ENCODE data around the gene ZNF594. TPM values are rescaled to one million over a fixed set of nuclear protein-coding genes. Genes with fewer than 3 reads are reported as not detected.
"Not testable (repeated sequence)": the region's sequence is repeated elsewhere in the genome, so short reads cannot be mapped to it uniquely, and the experiment has no call there.

ZNF594 gene
- total RNA-seq, 2 donors from 2014 or later = 3.9 to 5.5 TPM

DNA sequence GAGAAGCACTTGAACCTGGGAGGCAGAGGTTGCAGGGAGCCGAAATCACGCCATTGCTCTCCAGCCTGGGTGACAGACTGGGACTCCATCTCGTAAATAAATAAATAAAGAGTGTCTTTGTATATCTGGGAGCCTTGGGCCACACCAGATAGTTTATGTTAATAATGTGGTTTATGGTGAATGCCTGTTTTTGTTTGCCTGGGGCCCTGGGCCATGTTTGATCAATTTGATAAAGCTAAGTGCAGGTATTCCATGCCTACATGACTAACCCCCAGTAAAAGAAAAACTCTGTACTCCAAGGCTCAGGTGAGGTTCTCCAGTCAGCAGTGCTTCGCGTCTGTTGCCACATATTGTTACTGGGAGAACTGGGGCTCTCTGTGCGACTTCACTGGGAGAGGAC is 27.9 kb upstream of the ZNF594 start:
- no peaks in the 10 kb centered on the region for H3K9me3 ChIP-seq (ENCODE audit: control insufficient read depth, low read length, poor library complexity, severe bottlenecking)
- peaks cover 2% of the 10 kb centered on the region for H3K4me1 Mint-ChIP-seq
- H3K4me3 Mint-ChIP-seq = no peak overlapping the region
- no peak for ATAC-seq
- no peak overlapping the region for H3K27ac Mint-ChIP-seq
- no peaks in the 10 kb centered on the region for H3K27me3 Mint-ChIP-seq
- no peak for DNase-seq
- H3K36me3 Mint-ChIP-seq (ENCODE audit: low read depth) = peaks cover 6% of the 10 kb centered on the region

- DNase-seq = not testable (repeated sequence)
Measured at GRCh38 chr17:5217562-5217961, 25.9 kb upstream of the ZNF594 start.

DNA sequence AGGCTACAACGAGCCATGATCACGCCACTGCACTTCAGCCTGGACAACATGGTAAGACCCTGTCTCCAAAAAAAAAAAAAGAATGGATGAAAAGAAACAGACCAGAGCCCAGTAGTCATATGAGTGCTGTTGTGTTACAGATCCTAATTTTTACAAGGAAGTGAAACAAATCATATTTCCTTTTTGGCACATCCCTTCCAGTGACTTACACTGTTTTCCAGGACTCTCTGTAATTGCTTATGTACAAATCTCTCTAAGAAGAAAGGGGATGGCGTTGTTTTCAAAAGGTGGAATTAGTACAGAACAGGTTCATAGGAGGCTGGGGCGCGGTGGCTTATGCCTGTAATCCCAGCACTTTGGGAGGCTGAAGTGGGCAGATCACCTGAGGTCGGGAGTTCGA is 19.8 kb upstream of the ZNF594 start:
- H3K4me1 Mint-ChIP-seq = peaks cover 4% of the 10 kb centered on the region
- no peaks in the 10 kb centered on the region for H3K9me3 ChIP-seq (ENCODE audit: control insufficient read depth, low read length, poor library complexity, severe bottlenecking)
- no peaks in the 10 kb centered on the region for H3K27me3 Mint-ChIP-seq
- DNase-seq (no peak), ATAC-seq (no peak)
- no peak overlapping the region for H3K27ac Mint-ChIP-seq
- H3K36me3 Mint-ChIP-seq (ENCODE audit: low read depth) = peaks cover 11% of the 10 kb centered on the region
- H3K4me3 Mint-ChIP-seq = no peak overlapping the region

More at GRCh38 chr17:5217562-5217961, 25.9 kb upstream of the ZNF594 start:
- not testable (repeated sequence) for H3K9me3 ChIP-seq (ENCODE audit: control insufficient read depth, low read length, poor library complexity, severe bottlenecking); H3K27ac Mint-ChIP-seq; ATAC-seq; H3K4me1 Mint-ChIP-seq; H3K36me3 Mint-ChIP-seq (ENCODE audit: low read depth); H3K4me3 Mint-ChIP-seq; H3K27me3 Mint-ChIP-seq

DNA sequence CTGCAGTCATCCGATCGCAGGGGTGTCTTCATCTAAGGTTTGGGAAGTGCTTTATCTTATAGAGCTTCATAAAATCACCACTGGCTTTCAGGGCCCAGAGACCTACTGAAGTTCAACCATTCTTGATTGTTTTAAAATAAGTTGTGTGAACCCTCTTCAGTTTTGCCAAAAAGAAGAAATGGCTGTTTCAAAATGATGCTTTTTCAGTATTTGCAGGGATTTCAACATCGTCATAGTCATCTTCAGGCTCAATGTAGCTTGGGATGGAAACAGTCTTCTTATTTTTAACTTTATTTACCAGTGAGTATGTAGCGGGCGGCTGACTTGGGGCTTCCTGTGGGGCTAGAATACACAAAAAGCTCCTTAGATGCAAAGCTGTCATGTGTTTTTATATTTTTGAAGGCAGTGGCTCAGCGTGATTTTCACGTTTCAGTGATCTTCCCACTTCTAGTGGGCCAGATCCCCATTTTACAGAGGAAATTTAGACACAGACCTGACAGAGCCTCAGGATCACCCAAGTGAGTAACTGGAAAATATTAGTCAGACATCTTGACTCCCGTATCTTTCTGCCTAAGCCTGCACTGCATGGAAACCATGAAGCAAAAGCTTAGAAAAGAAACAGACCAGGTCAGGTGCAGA is 19.1 kb upstream of the ZNF594 start:
- Mint-ChIP-seq H3K4me3 (no peak overlapping the region), H3K36me3 (ENCODE audit: low read depth) (peaks cover 11% of the 10 kb centered on the region)
- no peak for ATAC-seq

DNA sequence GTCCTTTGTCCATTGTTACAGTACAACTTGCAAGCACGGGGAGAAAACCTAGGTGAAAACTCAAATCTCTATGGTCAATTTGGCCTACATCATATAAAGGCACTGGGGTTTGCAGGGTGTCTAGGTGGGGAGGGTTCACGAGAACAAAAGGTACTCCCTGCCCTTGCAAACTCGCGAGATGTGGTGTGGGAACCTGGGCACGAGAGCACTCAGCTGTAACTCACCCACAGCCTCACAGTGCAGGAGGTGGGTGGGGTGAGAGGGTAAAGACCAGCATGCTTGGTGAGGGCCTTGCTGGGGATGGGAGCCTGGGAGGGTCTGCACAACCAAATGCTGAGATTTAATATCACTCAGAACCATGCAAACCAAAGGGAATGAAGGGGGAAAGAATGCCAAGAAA is 18.4 kb upstream of the ZNF594 start:
- peaks cover 10% of the 10 kb centered on the region for H3K36me3 Mint-ChIP-seq (ENCODE audit: low read depth)
- H3K27ac Mint-ChIP-seq = no peak overlapping the region
- H3K27me3 Mint-ChIP-seq = no peaks in the 10 kb centered on the region
- no peaks in the 10 kb centered on the region for H3K9me3 ChIP-seq (ENCODE audit: control insufficient read depth, low read length, poor library complexity, severe bottlenecking)
- peaks cover 4% of the 10 kb centered on the region for H3K4me1 Mint-ChIP-seq
- no peak for ATAC-seq
- no peak overlapping the region for H3K4me3 Mint-ChIP-seq
- no peak for DNase-seq

More for the DNA sequence above, 19.1 kb upstream of the ZNF594 start:
- no peaks in the 10 kb centered on the region for H3K9me3 ChIP-seq (ENCODE audit: control insufficient read depth, low read length, poor library complexity, severe bottlenecking)
- Mint-ChIP-seq H3K27me3 (no peaks in the 10 kb centered on the region), H3K27ac (no peak overlapping the region), H3K4me1 (peaks cover 4% of the 10 kb centered on the region)
- DNase-seq = no peak

GRCh38 chr17:5209396-5209795 is 17.7 kb upstream of the ZNF594 start:
- no peak overlapping the region for H3K27ac Mint-ChIP-seq
- H3K4me1 Mint-ChIP-seq = peaks cover 4% of the 10 kb centered on the region
- no peak overlapping the region for H3K4me3 Mint-ChIP-seq

DNA sequence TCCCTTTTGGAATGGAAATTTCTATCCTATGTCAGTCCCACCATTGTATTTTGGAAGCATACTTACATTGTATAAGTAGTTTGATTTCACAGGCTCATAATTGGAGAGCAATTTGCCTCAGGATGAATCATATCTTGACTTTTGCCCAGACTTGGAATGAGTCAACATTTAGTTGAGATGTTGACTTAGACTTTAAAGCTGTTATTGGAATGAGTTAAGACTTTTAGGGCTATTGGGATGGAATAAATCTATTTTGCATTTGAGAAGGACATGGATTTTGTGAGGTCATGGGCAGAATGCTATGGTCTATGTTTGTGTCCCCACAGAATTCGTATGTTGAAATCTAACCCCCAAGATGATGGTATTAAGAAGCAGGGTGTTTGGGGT is 12.2 kb upstream of the ZNF594 start:
- H3K36me3 Mint-ChIP-seq (ENCODE audit: low read depth) = peaks cover 4% of the 10 kb centered on the region
- no peak overlapping the region for H3K27ac Mint-ChIP-seq
- ATAC-seq = no peak
- H3K4me3 Mint-ChIP-seq = no peak overlapping the region
- no peak for DNase-seq
- no peaks in the 10 kb centered on the region for H3K9me3 ChIP-seq (ENCODE audit: control insufficient read depth, low read length, poor library complexity, severe bottlenecking)
- peaks cover 6% of the 10 kb centered on the region for H3K4me1 Mint-ChIP-seq
- H3K27me3 Mint-ChIP-seq = no peaks in the 10 kb centered on the region

More at GRCh38 chr17:5209396-5209795, 17.7 kb upstream of the ZNF594 start:
- ATAC-seq (no peak), DNase-seq (no peak)
- H3K36me3 Mint-ChIP-seq (ENCODE audit: low read depth) = peaks cover 6% of the 10 kb centered on the region
- H3K9me3 ChIP-seq (ENCODE audit: control insufficient read depth, low read length, poor library complexity, severe bottlenecking) = no peaks in the 10 kb centered on the region
- no peaks in the 10 kb centered on the region for H3K27me3 Mint-ChIP-seq

DNA sequence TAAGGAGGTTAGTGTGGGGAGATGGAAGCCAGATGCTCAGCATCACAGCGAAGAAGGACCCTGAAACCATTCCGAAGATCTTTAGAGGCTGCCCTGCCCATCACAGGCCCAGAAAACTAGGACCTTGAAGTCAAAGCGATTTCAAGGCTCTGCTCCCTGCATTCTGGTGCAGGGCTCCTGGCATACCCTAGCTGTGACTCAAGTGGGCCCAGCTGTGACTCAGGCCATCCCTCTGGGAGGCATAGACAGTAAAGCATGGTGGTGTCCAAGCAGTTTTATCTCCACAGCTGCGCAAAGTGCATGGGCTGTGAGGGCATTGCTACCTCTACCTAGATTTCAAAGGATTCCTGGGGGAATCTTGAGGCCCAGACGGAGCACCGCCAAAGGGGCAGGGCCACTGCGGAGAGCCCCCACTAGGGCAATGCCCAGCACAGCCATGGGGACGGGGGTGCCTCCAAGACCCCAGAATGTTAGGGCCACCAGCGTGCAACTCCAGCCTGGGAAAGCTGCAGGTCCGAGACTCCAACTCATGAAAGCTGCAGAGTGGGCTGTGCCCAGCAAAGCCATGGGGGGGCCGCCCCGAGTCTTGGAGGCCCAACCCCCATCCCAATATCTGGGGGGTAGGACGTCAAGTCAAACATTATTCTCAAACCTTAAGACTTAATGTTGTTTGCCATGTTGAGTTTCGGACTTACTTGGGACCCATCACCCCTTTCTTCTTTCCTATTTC is 11.7 kb upstream of the ZNF594 start:
- DNase-seq = no peak
- Mint-ChIP-seq H3K4me3 (no peak overlapping the region), H3K36me3 (ENCODE audit: low read depth) (peaks cover 4% of the 10 kb centered on the region), H3K27me3 (no peaks in the 10 kb centered on the region), H3K4me1 (peaks cover 6% of the 10 kb centered on the region), H3K27ac (no peak overlapping the region)
- H3K9me3 ChIP-seq (ENCODE audit: control insufficient read depth, low read length, poor library complexity, severe bottlenecking) = no peaks in the 10 kb centered on the region
- ATAC-seq = no peak

- H3K9me3 ChIP-seq (ENCODE audit: control insufficient read depth, low read length, poor library complexity, severe bottlenecking) = no peaks in the 10 kb centered on the region
- H3K4me1 Mint-ChIP-seq = peaks cover 4% of the 10 kb centered on the region
- ATAC-seq (no peak), DNase-seq (no peak)
- H3K36me3 Mint-ChIP-seq (ENCODE audit: low read depth) = no peaks in the 10 kb centered on the region
- no peak overlapping the region for H3K4me3 Mint-ChIP-seq
- H3K27ac Mint-ChIP-seq = no peak overlapping the region
- no peaks in the 10 kb centered on the region for H3K27me3 Mint-ChIP-seq
Measured at GRCh38 chr17:5201011-5201410, 9.3 kb upstream of the ZNF594 start.

DNA sequence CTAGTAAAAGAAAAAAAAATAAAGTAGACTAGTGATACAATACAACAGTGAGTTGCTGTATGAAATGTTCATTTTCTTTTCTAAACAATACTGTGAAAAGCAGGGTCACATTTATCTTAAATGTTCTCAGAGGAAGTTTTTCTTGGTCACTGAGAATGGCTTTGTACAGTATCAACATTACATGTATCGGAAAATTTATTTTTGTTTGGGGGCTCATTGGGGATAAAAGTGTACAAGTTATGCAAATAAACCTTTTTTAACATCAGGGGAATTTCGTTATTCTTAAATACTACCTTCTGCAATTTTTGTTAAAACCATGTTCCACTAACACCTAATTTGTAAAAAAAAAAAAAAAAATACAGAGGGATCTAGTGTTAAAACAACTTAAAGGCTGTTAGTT is 8.7 kb upstream of the ZNF594 start:
- DNase-seq (no peak), ATAC-seq (no peak)
- peaks cover 4% of the 10 kb centered on the region for H3K4me1 Mint-ChIP-seq
- no peaks in the 10 kb centered on the region for H3K36me3 Mint-ChIP-seq (ENCODE audit: low read depth)
- H3K27me3 Mint-ChIP-seq = no peaks in the 10 kb centered on the region
- H3K9me3 ChIP-seq (ENCODE audit: control insufficient read depth, low read length, poor library complexity, severe bottlenecking) = no peaks in the 10 kb centered on the region
- H3K4me3 Mint-ChIP-seq = no peak overlapping the region
- H3K27ac Mint-ChIP-seq = no peak overlapping the region

DNA sequence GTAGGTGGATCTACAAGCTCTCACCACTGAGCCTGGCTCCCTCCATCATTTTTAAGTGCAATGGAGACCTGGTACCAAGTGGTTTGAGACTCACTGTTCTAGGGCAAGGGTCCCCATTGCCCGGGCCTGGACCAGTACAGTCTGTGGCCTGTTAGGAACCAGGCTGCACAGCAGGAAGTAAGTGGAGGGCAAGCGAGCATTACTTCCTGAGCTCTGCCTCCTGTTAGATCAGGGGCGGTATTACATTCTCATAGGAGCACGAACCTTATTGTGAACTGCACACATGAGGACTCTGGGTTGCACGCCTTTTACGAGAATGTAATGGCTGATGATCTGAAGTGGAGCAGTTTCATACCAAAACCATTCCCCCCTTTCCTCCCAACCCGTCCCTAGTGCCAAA is 6.8 kb upstream of the ZNF594 start:
- ATAC-seq = no peak
- DNase-seq = no peak
- H3K27ac Mint-ChIP-seq = no peak overlapping the region
- no peak overlapping the region for H3K4me3 Mint-ChIP-seq
- peaks cover 4% of the 10 kb centered on the region for H3K4me1 Mint-ChIP-seq
- H3K36me3 Mint-ChIP-seq (ENCODE audit: low read depth) = no peaks in the 10 kb centered on the region
- no peaks in the 10 kb centered on the region for H3K9me3 ChIP-seq (ENCODE audit: control insufficient read depth, low read length, poor library complexity, severe bottlenecking)
- no peaks in the 10 kb centered on the region for H3K27me3 Mint-ChIP-seq

DNA sequence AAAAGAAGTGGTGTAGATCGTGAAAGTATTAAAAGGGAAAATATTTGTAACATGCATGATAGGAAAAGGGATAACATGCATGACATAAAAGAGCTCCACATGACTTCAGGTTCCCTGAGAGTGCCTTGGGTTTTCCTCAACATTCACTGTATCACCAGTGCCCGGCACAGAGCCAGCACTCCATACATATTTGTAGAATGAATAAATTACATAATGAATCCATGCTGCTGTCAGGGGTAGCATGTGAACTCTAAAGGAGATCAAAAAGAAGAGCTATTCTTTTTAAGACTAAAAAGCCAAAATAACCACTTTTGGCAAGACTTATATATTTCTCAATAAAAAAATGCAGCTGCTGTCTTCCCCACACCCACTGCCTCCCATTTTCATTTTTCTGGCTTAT is 2.7 kb upstream of the ZNF594 start:
- Mint-ChIP-seq H3K27me3 (no peaks in the 10 kb centered on the region), H3K27ac (no peak overlapping the region), H3K4me1 (peaks cover 14% of the 10 kb centered on the region), H3K4me3 (no peak overlapping the region), H3K36me3 (ENCODE audit: low read depth) (no peaks in the 10 kb centered on the region)
- DNase-seq = no peak
- no peak for ATAC-seq
- no peaks in the 10 kb centered on the region for H3K9me3 ChIP-seq (ENCODE audit: control insufficient read depth, low read length, poor library complexity, severe bottlenecking)

GRCh38 chr17:5184288-5184687 is 7.4 kb downstream of the ZNF594 start:
- Mint-ChIP-seq H3K4me1 (no peaks in the 10 kb centered on the region), H3K27ac (no peak overlapping the region), H3K36me3 (ENCODE audit: low read depth) (peaks cover 2% of the 10 kb centered on the region), H3K27me3 (no peaks in the 10 kb centered on the region), H3K4me3 (no peak overlapping the region)
- peaks cover 35% of the 10 kb centered on the region for H3K9me3 ChIP-seq (ENCODE audit: control insufficient read depth, low read length, poor library complexity, severe bottlenecking)
- ATAC-seq (no peak), DNase-seq (no peak)

DNA sequence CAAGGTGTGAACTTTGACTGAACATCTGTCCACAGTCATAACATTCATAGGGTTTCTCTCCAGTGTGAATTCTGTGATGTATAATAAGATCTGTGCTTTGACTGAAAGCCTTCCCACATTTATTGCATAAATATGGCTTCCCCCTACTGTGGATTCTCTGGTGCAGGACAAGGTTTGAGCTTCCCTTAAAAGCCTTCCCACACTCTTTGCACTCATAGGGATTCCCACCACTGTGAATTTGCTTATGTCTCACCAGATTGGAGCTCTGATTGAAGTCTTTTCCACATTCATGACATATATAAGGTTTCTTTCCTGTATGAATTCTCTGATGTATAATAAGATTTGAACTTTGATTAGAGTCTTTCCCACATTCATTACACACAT is 8.3 kb downstream of the ZNF594 start:
- H3K9me3 ChIP-seq (ENCODE audit: control insufficient read depth, low read length, poor library complexity, severe bottlenecking) = peaks cover 36% of the 10 kb centered on the region
- H3K27ac Mint-ChIP-seq = no peak overlapping the region
- H3K36me3 Mint-ChIP-seq (ENCODE audit: low read depth) = peaks cover 2% of the 10 kb centered on the region
- DNase-seq (no peak), ATAC-seq (no peak)
- H3K4me1 Mint-ChIP-seq = no peaks in the 10 kb centered on the region
- no peaks in the 10 kb centered on the region for H3K27me3 Mint-ChIP-seq
- no peak overlapping the region for H3K4me3 Mint-ChIP-seq
